Measurements from ENCODE around the gene COPS9. TPM values are rescaled to one million over a fixed set of nuclear protein-coding genes. Genes with fewer than 3 reads are reported as not detected.

The COPS9 gene
- total RNA-seq, 4 donors from 2014 or later, result 179 to 254 (median 197) TPM

DNA sequence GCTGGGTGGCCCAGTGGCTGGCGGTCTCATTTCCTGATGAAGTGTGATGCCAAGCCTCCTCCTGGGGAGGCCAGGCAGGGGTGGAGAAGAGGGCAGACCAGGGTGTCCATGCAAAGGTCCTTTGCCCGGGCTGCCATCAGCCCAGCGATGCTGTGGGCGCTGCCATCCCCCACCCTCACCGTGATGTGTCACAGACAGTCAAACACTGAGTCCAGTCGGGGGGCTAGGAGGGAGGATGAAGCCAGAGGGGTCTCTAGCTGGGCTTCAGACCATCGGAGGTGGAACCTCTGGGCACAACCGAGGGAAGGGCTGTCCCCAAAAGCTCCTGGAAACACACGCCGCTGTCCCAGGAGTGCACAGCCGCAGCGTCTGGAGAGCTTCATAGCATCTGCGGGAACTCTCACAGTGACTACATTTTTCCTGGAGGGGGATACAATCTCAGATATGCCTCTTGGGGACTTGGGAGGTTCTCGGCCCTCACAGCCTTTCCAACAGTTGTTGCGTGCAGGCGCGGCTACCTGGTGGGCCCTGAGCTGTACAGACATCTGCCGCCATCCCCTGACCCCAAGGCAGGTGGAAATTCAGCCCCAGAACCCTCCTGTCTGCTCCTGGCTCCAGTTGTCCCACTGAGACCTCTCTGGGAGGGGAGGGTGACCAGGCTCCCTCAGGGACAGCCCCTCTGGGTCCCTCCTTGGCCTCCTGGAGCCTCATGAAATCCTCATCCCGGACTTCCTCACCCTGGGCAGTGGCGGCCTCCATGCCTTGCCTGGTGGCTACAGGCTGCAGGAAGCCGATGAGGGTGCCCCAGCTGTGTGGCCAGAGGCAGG is 30.9 kb upstream of the COPS9 start:
- intact Hi-C loops (cut with DNase I), result no loop called here
- Histone ChIP-seq H3K27ac (replicated peaks in 1 of 4) (no peak overlapping the region), H3K4me1 (no peaks in the 10 kb centered on the region), H3K36me3 (no peaks in the 10 kb centered on the region), H3K9me3 (no peaks in the 10 kb centered on the region), H3K27me3 (peaks cover 0 to 61% (median 0%) of the 10 kb centered on the region in 4 donors), H3K4me3 (no peak overlapping the region)
- 88% methylated on average over 11 of the region's 21 CpGs for WGBS
- DNase-seq (ENCODE audit: extremely low spot score), result no peak
- TF ChIP-seq, protein P1, sequence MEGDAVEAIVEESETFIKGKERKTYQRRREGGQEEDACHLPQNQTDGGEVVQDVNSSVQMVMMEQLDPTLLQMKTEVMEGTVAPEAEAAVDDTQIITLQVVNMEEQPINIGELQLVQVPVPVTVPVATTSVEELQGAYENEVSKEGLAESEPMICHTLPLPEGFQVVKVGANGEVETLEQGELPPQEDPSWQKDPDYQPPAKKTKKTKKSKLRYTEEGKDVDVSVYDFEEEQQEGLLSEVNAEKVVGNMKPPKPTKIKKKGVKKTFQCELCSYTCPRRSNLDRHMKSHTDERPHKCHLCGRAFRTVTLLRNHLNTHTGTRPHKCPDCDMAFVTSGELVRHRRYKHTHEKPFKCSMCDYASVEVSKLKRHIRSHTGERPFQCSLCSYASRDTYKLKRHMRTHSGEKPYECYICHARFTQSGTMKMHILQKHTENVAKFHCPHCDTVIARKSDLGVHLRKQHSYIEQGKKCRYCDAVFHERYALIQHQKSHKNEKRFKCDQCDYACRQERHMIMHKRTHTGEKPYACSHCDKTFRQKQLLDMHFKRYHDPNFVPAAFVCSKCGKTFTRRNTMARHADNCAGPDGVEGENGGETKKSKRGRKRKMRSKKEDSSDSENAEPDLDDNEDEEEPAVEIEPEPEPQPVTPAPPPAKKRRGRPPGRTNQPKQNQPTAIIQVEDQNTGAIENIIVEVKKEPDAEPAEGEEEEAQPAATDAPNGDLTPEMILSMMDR (IDR thresholded peaks at IDR 0.05), result no peak
- TF ChIP-seq POLR2A (IDR thresholded peaks at IDR 0.05; ENCODE audit: low read depth) (no peak), POLR2AphosphoS5 (IDR thresholded peaks at IDR 0.05) (no peak), EP300 (IDR thresholded peaks at IDR 0.05) (no peak)

DNA sequence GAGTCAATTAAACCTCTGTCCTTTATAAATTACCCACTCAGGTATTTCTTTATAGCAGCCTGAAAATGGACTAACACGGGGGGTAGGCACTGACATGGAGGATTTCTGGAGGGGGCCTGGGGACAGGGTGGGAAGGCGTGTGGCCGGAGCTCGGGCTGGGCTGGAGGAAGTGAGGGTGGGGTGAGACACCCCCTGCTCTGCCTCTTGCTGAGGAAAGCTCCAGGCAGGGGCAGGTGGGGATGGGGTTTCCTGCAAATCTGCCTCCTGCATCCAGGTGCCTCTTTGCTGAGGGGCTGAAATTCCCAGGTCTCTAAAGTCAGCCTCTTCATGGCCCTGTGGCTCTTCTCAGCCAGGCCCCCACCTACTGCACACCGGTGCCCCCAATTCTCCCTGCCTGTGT is 30.1 kb upstream of the COPS9 start:
- 76% methylated on average over 5 of the region's 5 CpGs for WGBS
- Histone ChIP-seq H3K9me3 (no peaks in the 10 kb centered on the region), H3K36me3 (no peaks in the 10 kb centered on the region), H3K4me1 (no peaks in the 10 kb centered on the region), H3K4me3 (no peak overlapping the region), H3K27ac (replicated peaks in 1 of 4) (no peak overlapping the region), H3K27me3 (peaks cover 0 to 63% (median 0%) of the 10 kb centered on the region in 4 donors)
- no peak for DNase-seq (ENCODE audit: extremely low spot score)
- intact Hi-C loops (cut with DNase I), result no loop called here
- TF ChIP-seq POLR2AphosphoS5 (IDR thresholded peaks at IDR 0.05) (no peak), EP300 (IDR thresholded peaks at IDR 0.05) (no peak), POLR2A (IDR thresholded peaks at IDR 0.05; ENCODE audit: low read depth) (no peak)

DNA sequence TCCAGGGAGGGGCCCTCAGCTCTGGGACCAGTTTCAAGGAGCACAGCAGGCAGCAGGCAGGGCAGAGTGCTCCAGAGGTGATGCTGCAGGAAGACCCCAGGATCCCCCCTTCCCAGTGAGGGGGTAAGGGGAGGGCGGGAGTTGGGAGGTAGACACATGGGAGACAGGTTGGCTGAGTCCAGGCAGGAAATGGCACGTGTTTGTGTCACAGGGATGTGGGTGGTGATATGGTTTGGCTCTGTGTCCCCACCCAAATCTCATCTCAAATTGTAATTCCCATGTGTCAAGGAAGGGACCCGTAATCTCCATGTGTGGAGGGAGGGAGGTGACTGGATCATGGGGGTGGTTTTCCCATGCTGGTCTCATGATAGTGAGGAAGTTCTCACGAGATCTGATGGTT is 29.6 kb upstream of the COPS9 start:
- no peak for DNase-seq (ENCODE audit: extremely low spot score)
- intact Hi-C loops (cut with DNase I), result no loop called here
- no peak overlapping the region for H3K27ac ChIP-seq (replicated peaks in 1 of 4)
- no peaks in the 10 kb centered on the region for H3K9me3 ChIP-seq
- no peaks in the 10 kb centered on the region for H3K4me1 ChIP-seq
- WGBS, result 48% methylated on average over 4 of the region's 4 CpGs
- H3K36me3 ChIP-seq, result no peaks in the 10 kb centered on the region
- H3K4me3 ChIP-seq, result no peak overlapping the region
- H3K27me3 ChIP-seq, result peaks cover 0 to 68% (median 0%) of the 10 kb centered on the region in 4 donors
- TF ChIP-seq, protein P1 (IDR thresholded peaks at IDR 0.05), result no peak
- TF ChIP-seq POLR2A (IDR thresholded peaks at IDR 0.05; ENCODE audit: low read depth) (no peak), POLR2AphosphoS5 (IDR thresholded peaks at IDR 0.05) (no peak), EP300 (IDR thresholded peaks at IDR 0.05) (no peak)

DNA sequence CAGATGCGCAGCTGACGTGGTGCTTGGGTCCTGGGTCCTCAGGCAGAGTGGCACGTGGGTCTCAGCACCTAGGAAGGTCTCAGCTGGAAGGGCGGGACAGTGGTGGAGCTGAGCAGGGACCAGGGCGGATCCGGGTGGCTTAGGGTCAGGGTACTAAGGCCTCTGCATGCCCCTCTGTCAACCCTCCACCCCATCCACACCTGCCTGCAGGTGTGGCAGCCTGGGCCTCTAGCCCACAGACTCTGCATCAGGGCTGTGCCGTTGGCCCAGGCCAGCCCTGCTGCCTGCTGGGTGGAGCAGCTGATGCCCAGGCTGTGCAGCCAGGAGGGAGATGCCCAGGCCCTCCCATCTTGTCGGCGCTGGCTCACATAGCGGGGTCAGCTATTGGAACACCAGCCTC is 28.9 kb upstream of the COPS9 start:
- peaks cover 0 to 68% (median 0%) of the 10 kb centered on the region in 4 donors for H3K27me3 ChIP-seq
- no peak for TF ChIP-seq POLR2A (IDR thresholded peaks at IDR 0.05; ENCODE audit: low read depth)
- TF ChIP-seq, protein P1 (IDR thresholded peaks at IDR 0.05), result no peak
- no peak for TF ChIP-seq POLR2AphosphoS5 (IDR thresholded peaks at IDR 0.05)
- no peak for TF ChIP-seq EP300 (IDR thresholded peaks at IDR 0.05)
- no peak for DNase-seq (ENCODE audit: extremely low spot score)
- H3K9me3 ChIP-seq, result no peaks in the 10 kb centered on the region
- WGBS, result 93% methylated on average over 6 of the region's 10 CpGs
- H3K4me1 ChIP-seq, result no peaks in the 10 kb centered on the region
- intact Hi-C loops (cut with DNase I), result no loop called here
- H3K4me3 ChIP-seq, result no peak overlapping the region
- no peak overlapping the region for H3K27ac ChIP-seq (replicated peaks in 1 of 4)
- H3K36me3 ChIP-seq, result no peaks in the 10 kb centered on the region

- Histone ChIP-seq H3K27ac (replicated peaks in 1 of 4) (no peak overlapping the region), H3K4me3 (no peak overlapping the region), H3K4me1 (no peaks in the 10 kb centered on the region), H3K36me3 (no peaks in the 10 kb centered on the region), H3K27me3 (peaks cover 0 to 68% (median 0%) of the 10 kb centered on the region in 4 donors), H3K9me3 (no peaks in the 10 kb centered on the region)
- intact Hi-C loops (cut with DNase I), result no loop called here
- 34% methylated on average over 5 of the region's 5 CpGs for WGBS
- DNase-seq (ENCODE audit: extremely low spot score), result no peak
- TF ChIP-seq POLR2AphosphoS5 (IDR thresholded peaks at IDR 0.05) (no peak), EP300 (IDR thresholded peaks at IDR 0.05) (no peak), POLR2A (IDR thresholded peaks at IDR 0.05; ENCODE audit: low read depth) (no peak)
- TF ChIP-seq, protein P1 (IDR thresholded peaks at IDR 0.05), result no peak
Measured at GRCh38 chr2:240164586-240164985, 28.5 kb upstream of the COPS9 start.

Measured in esophagus muscularis mucosa (tissue), 4 donors.